Astrocyte (in vitro differentiated cells and primary cell): ENCODE measurements around the gene TBC1D2.
"Not testable (repeated sequence)": the region's sequence is repeated elsewhere in the genome, so short reads cannot be mapped to it uniquely, and the experiment has no call there.

Experiments used
- CTCF ChIP-seq: IDR thresholded peaks from 2 replicates; pipeline ENCODE4 v1.5.1; 2011; ENCODE audit warnings: low read depth, mild to moderate bottlenecking, inconsistent platforms, low read length, moderate library complexity; ENCODE audit not compliant: insufficient read depth
- EZH2 ChIP-seq: IDR thresholded peaks from 2 replicates; pipeline ENCODE4 v1.6.1; 2012; ENCODE audit warnings: mild to moderate bottlenecking, low read length, inconsistent platforms; ENCODE audit not compliant: insufficient read depth

- not testable (repeated sequence) for TF ChIP-seq CTCF, EZH2
Observed at GRCh38 chr9:98267556-98267955, 12.1 kb upstream of the TBC1D2 start.
